NCI-H1092 (cell line): ENCODE results near the gene ANKRD40CL.
"Not testable (repeated sequence)": the region's sequence is repeated elsewhere in the genome, so short reads cannot be mapped to it uniquely, and the experiment has no call there.

ENCODE experiments used
- DNase-seq: peaks from one replicate; lab custom pipeline; 2025; lab: John Stamatoyannopoulos, UW

Gene ANKRD40CL

GRCh38 chr17:50762177-50762576 lies 5.1 kb downstream of the ANKRD40CL start:
- no peak for DNase-seq

- no peak for DNase-seq
These were observed 8.3 kb downstream of the ANKRD40CL start for GRCh38 chr17:50758989-50759544.

- DNase-seq: no peak
These were observed 8.8 kb downstream of the ANKRD40CL start for GRCh38 chr17:50758524-50758923.

- DNase-seq: no peak
These were observed 12.8 kb downstream of the ANKRD40CL start for GRCh38 chr17:50754521-50754920.

GRCh38 chr17:50749245-50749644 lies 18.1 kb downstream of the ANKRD40CL start:
- no peak for DNase-seq

GRCh38 chr17:50745631-50746030 lies 21.7 kb downstream of the ANKRD40CL start:
- DNase-seq: no peak

- no peak for DNase-seq
These were observed 28.2 kb downstream of the ANKRD40CL start for GRCh38 chr17:50739098-50739497.

- no peak for DNase-seq
These were observed 30.1 kb downstream of the ANKRD40CL start for GRCh38 chr17:50737118-50737698.

GRCh38 chr17:50735287-50735686 lies 32.0 kb downstream of the ANKRD40CL start:
- DNase-seq: no peak

- no peak for DNase-seq
These were observed 35.5 kb downstream of the ANKRD40CL start for GRCh38 chr17:50731575-50732460.

- DNase-seq: no peak
These were observed 38.2 kb downstream of the ANKRD40CL start for GRCh38 chr17:50728881-50729765.

GRCh38 chr17:50728112-50728429 lies 39.2 kb downstream of the ANKRD40CL start:
- no peak for DNase-seq

GRCh38 chr17:50725769-50726655 lies 41.3 kb downstream of the ANKRD40CL start:
- DNase-seq: no peak

GRCh38 chr17:50724622-50725021 lies 42.7 kb downstream of the ANKRD40CL start:
- DNase-seq: not testable (repeated sequence)

GRCh38 chr17:50722746-50723145 lies 44.6 kb downstream of the ANKRD40CL start:
- DNase-seq: no peak

- no peak for DNase-seq
These were observed 45.9 kb downstream of the ANKRD40CL start for GRCh38 chr17:50721194-50722010.

GRCh38 chr17:50719924-50720794 lies 47.2 kb downstream of the ANKRD40CL start:
- no peak for DNase-seq

GRCh38 chr17:50719144-50719923 lies 48.0 kb downstream of the ANKRD40CL start, which contains the start of gene LUC7L3:
Gene LUC7L3 (plus strand): TSS chr17:50719603. CDS start chr17:50719733, 130 bp downstream.
- peak; percentile 91 for DNase-seq
